SK-N-MC (cell line): ENCODE measurements around the gene ITGB3BP.

Experiments
- DNase-seq: peaks from one replicate; pipeline ENCODE4 v3.0.0-alpha.2; 2011; ENCODE audit warnings: low read depth, low spot score
- H3K27ac ChIP-seq: fragments of 200-600 bp; sonication (generic); 2 replicates; pipeline ENCODE4 v1.5.1; 2016; ENCODE audit warnings: mixed run types
- H3K36me3 ChIP-seq: fragments of 200-600 bp; sonication (generic); 2 replicates; pipeline ENCODE4 v1.6.1; 2017; ENCODE audit warnings: antibody characterized with exemption, low read length, mixed read lengths; ENCODE audit not compliant: insufficient read depth
- H3K4me3 ChIP-seq: fragments of 200-600 bp; sonication (generic); 2 replicates; pipeline ENCODE4 v1.5.1; 2016
- H3K9ac ChIP-seq: fragments of 200-600 bp; sonication (generic); 2 replicates; pipeline ENCODE4 v1.8.0; 2017; ENCODE audit warnings: mixed run types, mixed read lengths; ENCODE audit not compliant: insufficient read length
- H3K9me3 ChIP-seq: fragments of 200-600 bp; sonication (generic); 2 replicates; pipeline ENCODE4 v1.6.1; 2017; ENCODE audit warnings: low read depth, mild to moderate bottlenecking, antibody characterized with exemption, low read length, moderate library complexity, mixed read lengths
- EZH2 ChIP-seq: fragments of 200-600 bp; sonication (generic); IDR thresholded peaks from one replicate; pipeline ENCODE4 v1.6.1; 2017; ENCODE audit warnings: antibody characterized with exemption
- FOXP2 ChIP-seq: optimal IDR thresholded peaks from 2 replicates; pipeline ENCODE3; 2011; ENCODE audit warnings: mild to moderate bottlenecking, moderate library complexity; ENCODE audit not compliant: insufficient read depth; ENCODE audit errors: extremely low read length, control extremely low read depth
- POLR2AphosphoS5 ChIP-seq: IDR thresholded peaks from 2 replicates; pipeline ENCODE4 v1.6.1; 2012; ENCODE audit warnings: mild to moderate bottlenecking, low read depth, low read length, borderline replicate concordance

ITGB3BP gene

DNA sequence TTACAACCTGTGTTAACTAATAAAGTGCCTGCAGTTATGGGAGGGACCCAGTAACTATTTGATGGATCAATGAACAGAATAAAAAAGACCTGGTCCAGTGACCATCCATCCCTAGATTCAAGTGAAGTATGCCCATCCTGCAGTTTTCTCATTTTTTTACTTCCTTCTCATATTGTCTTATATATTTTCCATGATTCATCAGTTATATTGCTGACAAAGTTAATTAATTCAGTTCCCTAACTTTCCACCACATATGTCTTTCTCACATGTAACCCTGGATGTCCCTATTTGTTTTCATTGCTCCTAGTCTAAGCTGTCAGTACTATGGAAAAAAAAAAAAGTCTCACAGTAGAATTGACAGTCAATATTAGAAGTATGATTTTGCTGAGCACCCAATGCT, 64.3 kb downstream of the ITGB3BP start:
- Histone ChIP-seq H3K36me3 (peaks cover 37% of the 10 kb centered on the region), H3K9ac (no peak overlapping the region), H3K9me3 (peaks cover 14% of the 10 kb centered on the region), H3K27ac (no peak overlapping the region), H3K4me3 (no peak overlapping the region)
- no peak for DNase-seq
- TF ChIP-seq FOXP2 (no peak), EZH2 (no peak), POLR2AphosphoS5 (no peak)

GRCh38 chr1:63454269-63454668, 68.8 kb downstream of the ITGB3BP start:
- no peaks in the 10 kb centered on the region for H3K9me3 ChIP-seq
- peaks cover 8% of the 10 kb centered on the region for H3K36me3 ChIP-seq
- TF ChIP-seq EZH2 (no peak), FOXP2 (no peak), POLR2AphosphoS5 (no peak)
- no peak for DNase-seq
- H3K4me3 ChIP-seq = no peak overlapping the region
- peak overlapping the region; percentile 23; the same call in 1 of the 2 replicates for H3K27ac ChIP-seq
- H3K9ac ChIP-seq = no peak overlapping the region

DNA sequence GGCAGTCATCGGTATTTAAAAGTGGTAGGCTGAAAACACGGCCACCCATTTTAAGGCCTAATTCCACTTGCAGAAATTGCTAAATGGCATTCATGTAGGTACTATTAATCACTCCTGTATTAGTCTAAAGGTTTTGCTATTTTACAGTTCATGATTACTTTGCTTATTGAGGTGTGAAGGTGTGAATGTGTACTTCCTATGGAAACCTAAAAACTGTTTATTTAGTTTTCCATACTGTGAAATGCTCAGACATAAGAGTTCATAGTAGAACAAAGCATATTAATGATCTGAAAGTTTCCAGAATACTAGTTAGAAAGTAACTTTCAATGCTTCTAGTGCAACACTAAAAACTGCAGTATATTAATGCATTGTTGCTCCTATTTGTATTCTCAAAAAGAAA, 69.8 kb downstream of the ITGB3BP start:
- Histone ChIP-seq H3K9ac (no peak overlapping the region), H3K36me3 (peaks cover 8% of the 10 kb centered on the region), H3K9me3 (no peaks in the 10 kb centered on the region), H3K4me3 (no peak overlapping the region), H3K27ac (no peak overlapping the region)
- DNase-seq = no peak
- TF ChIP-seq EZH2 = no peak
- TF ChIP-seq POLR2AphosphoS5 = no peak
- no peak for TF ChIP-seq FOXP2

DNA sequence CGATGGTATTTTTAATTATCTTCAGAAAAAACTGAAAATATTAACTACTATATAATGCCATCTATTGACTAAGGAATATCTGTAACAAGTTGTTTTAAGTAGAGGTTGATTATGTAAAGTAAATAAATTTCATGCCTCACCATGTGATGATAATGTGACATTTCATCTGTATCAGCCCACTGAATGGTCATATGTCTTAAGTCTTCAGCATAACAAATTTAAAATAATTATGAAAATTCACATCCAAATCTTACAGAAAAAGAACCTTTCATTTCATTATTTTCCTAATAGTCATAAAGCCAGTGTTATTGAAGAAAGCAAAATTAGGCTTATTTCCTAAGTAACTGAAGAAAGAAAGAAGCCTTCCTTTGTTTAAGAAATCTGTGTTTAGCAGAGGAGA, 72.6 kb downstream of the ITGB3BP start:
- no peak for DNase-seq
- peak overlapping the region; percentile 13; the same call in 1 of the 2 replicates for H3K4me3 ChIP-seq
- H3K36me3 ChIP-seq = no peaks in the 10 kb centered on the region; the same call in 1 of the 2 replicates
- TF ChIP-seq FOXP2 = no peak
- no peak for TF ChIP-seq POLR2AphosphoS5
- H3K27ac ChIP-seq = peak overlapping the region; percentile 76
- H3K9me3 ChIP-seq = no peaks in the 10 kb centered on the region
- H3K9ac ChIP-seq = peak overlapping the region; percentile 1

GRCh38 chr1:63448731-63449246, 74.2 kb downstream of the ITGB3BP start:
- Histone ChIP-seq H3K36me3 (no peaks in the 10 kb centered on the region; the same call in 1 of the 2 replicates), H3K27ac (peak overlapping the region; percentile 76; the same call in 1 of the 2 replicates), H3K4me3 (no peak overlapping the region), H3K9ac (no peak overlapping the region), H3K9me3 (no peaks in the 10 kb centered on the region)
- DNase-seq = no peak
- no peak for TF ChIP-seq EZH2
- TF ChIP-seq POLR2AphosphoS5 = no peak
- TF ChIP-seq FOXP2 = no peak

- Histone ChIP-seq H3K9me3 (no peaks in the 10 kb centered on the region), H3K9ac (no peak overlapping the region), H3K4me3 (no peak overlapping the region), H3K27ac (peak overlapping the region; percentile 35; the same call in 1 of the 2 replicates), H3K36me3 (peaks cover 3% of the 10 kb centered on the region; the same call in 1 of the 2 replicates)
- DNase-seq = no peak
- TF ChIP-seq EZH2 = no peak
- no peak for TF ChIP-seq POLR2AphosphoS5
- TF ChIP-seq FOXP2 = no peak
These were observed 80.9 kb downstream of the ITGB3BP start for GRCh38 chr1:63442141-63442475.

GRCh38 chr1:63435161-63435560, 87.9 kb downstream of the ITGB3BP start:
- no peak for TF ChIP-seq EZH2
- no peak for TF ChIP-seq POLR2AphosphoS5
- no peak for TF ChIP-seq FOXP2
- no peak overlapping the region for H3K9ac ChIP-seq

GRCh38 chr1:63429281-63429680, 93.7 kb downstream of the ITGB3BP start:
- no peak for DNase-seq
- Histone ChIP-seq H3K4me3 (no peak overlapping the region), H3K27ac (no peak overlapping the region), H3K9ac (no peak overlapping the region), H3K36me3 (peaks cover 40% of the 10 kb centered on the region), H3K9me3 (peaks cover 9% of the 10 kb centered on the region; the same call in 1 of the 2 replicates)
- TF ChIP-seq POLR2AphosphoS5 = no peak
- no peak for TF ChIP-seq FOXP2
- no peak for TF ChIP-seq EZH2

More at GRCh38 chr1:63435161-63435560, 87.9 kb downstream of the ITGB3BP start:
- peak overlapping the region; percentile 37; the same call in 1 of the 2 replicates for H3K27ac ChIP-seq
- peaks cover 28% of the 10 kb centered on the region for H3K36me3 ChIP-seq
- DNase-seq = no peak
- no peak overlapping the region for H3K4me3 ChIP-seq
- H3K9me3 ChIP-seq = peaks cover 9% of the 10 kb centered on the region; the same call in 1 of the 2 replicates

GRCh38 chr1:63428815-63429214, 94.2 kb downstream of the ITGB3BP start:
- no peak overlapping the region for H3K9ac ChIP-seq
- H3K9me3 ChIP-seq = peaks cover 9% of the 10 kb centered on the region; the same call in 1 of the 2 replicates
- no peak overlapping the region for H3K27ac ChIP-seq
- peaks cover 40% of the 10 kb centered on the region for H3K36me3 ChIP-seq
- no peak for DNase-seq
- no peak for TF ChIP-seq EZH2
- no peak for TF ChIP-seq FOXP2
- TF ChIP-seq POLR2AphosphoS5 = no peak
- H3K4me3 ChIP-seq = no peak overlapping the region
